ENCODE measurements around the gene SMCHD1.

- no peak for TF ChIP-seq CTCF (IDR thresholded peaks at IDR 0.05)
- no peak for TF ChIP-seq POLR2A (IDR thresholded peaks at IDR 0.05)
Measured at GRCh38 chr18:2823202-2823601, 167.7 kb downstream of the SMCHD1 start.

Data from prostate gland (tissue), 2 donors.